Activated CD4-positive, alpha-beta T cell treated with anti-CD3 and anti-CD28 coated beads, Interleukin-2, Interleukin-6, amounts not matched to agents 100 ng/mL and 50 ng/mL, durations not matched to agents 16 hours and 8 hours (primary cell): Measurements from ENCODE around the gene NUDT6.
A peak's percentile ranks its signal among the peaks of the same experiment; 100 is the strongest.

Experiments
- DNase-seq: peaks from one replicate; pipeline ENCODE4 v3.0.0-alpha.2; 2020

The NUDT6 gene, protein sequence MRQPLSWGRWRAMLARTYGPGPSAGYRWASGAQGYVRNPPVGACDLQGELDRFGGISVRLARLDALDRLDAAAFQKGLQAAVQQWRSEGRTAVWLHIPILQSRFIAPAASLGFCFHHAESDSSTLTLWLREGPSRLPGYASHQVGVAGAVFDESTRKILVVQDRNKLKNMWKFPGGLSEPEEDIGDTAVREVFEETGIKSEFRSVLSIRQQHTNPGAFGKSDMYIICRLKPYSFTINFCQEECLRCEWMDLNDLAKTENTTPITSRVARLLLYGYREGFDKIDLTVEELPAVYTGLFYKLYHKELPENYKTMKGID

DNA sequence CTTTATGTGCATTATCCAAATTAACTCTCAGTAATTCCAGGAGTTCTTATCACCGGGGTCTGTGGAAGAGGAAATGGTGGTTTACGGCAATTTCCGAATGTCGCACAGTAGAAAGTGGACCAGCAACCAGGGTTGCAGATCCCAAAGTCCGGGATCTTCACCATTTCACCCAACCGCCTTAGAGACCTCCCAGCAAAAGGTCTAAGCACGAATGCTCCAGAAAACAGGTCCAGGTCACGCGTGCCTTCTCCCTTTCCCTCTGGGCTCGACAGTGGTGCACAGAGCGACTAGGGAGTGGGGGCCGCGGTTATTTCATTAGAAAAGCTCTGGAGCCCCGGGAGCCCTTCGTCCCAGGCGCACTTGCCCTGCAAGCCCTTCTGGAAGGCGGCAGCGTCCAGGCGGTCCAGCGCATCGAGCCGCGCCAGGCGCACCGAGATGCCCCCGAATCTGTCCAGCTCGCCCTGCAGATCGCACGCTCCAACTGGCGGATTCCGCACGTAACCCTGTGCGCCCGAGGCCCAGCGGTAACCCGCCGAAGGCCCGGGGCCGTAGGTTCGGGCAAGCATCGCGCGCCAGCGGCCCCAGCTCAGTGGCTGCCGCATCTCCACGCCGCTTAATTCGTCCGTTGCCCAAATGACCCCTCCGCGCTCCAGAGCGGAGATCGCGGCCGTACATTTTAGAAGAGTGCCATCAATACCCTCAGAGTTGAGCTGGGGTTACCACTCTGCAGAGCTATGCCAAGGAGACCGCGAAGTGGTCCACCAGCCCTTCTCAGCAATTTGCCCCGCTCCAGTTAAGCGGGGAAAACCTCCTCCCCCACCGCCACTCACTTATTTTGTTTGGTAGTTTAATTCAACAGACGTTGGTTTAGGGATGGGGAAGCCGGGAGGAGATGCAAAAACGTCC is at the start of gene NUDT6:
Gene NUDT6, minus strand, starts transcription at position 627 of the 906 bp plus-strand sequence. Its CDS starts 25 bp downstream, at position 602.
- peak; percentile 71 for DNase-seq

DNA sequence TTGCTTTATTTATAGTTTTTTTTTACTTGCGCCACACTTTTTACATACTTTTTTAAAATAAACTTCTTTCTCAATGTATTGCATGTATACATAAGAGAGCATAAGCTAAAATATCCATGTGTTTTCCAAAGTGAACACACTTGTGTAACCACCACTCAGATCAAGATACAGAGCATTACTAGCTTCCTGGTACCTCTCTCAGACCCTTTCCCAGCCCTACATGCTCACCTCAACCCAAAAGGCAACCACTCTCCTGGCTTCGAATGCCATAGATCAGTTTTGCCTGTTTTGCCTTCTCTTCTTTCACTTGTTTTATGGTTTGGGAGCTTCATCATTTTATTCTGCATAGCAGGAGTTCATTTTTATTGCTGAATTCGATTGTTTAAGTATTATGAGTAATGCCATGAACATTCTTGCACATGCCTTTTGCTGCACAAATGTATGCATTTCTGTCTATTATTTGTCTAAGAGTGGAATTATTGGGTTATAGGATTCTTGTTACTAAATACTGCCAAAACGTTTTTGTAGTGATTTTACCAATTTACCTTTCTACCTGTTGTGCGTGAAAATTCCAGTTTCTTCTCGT is 45.9 kb upstream of the NUDT6 start:
- no peak for DNase-seq

DNA sequence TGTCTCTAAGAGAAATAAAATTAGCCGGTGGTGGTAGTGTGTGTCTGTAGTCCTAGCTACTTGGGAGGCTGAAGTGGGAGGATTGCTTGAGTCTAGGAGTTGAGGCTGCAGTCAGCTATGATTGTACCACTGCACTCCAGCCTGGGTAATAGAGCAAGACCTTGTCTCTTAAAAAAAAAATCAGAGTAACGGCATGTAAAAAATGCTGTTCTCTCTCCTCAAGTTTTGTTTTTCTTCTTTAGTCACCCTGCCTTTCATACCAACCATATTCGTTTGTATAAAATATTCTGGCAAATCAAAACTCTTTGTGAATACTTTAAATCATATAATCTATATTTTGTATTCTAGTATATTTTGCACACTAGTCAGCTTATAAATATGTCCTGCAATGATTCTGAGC is 44.8 kb upstream of the NUDT6 start:
- DNase-seq: no peak

DNA sequence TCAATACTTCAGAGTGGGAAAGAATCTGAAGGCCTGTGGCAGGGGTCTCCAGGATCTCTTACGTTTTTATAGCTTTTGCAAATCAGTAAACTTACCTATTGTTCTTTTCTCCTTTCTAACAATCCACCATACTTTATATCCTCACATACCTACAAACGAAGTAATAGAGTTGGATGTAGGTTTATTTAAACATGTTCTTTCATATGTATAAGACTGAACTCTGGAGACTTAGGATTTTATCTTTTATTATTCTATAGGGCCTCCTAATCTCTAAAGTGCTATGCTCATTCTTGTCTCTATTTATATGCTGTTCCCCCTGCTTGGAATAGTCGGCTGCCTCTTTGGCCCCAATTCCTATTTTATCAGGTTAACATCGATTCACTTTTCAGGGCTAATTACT is 43.8 kb upstream of the NUDT6 start:
- no peak for DNase-seq

DNA sequence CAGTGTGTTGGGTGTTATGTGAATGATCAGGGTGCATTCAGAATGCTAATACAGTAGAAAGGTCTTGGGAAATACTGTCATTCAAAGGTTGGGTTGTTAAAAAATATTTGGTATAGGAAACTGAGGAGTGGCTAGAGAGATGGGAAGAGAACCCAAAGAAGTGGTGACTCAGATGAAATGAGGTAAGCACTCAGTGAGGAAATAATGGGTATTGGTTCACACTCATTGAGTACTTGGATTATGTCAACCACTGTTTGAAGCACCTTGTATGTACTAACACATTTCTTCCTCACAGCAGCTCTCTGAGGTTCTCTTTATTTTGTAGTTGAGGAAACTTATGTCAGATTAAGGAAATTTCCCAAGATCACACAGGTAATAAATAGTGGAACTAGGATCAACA is 40.8 kb upstream of the NUDT6 start:
- DNase-seq: peak; percentile 15

DNA sequence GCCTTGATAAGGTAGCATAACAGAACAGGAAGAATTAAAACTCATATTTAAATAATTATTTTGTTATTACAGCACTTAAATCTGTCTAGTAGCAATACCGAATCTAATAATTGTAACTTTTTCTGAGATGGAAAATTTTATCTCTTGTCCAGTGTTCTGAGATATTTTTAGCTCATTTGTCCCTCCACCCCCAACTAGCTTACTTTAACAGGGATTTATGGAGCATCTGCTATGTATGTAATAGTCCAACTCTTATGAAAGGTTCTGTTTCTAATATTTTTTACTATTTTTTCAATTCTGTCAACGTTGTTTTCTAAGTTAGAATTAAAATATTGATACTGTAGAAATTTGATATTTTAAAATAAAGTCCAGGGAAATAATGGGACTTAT is 38.2 kb upstream of the NUDT6 start:
- DNase-seq: no peak

DNA sequence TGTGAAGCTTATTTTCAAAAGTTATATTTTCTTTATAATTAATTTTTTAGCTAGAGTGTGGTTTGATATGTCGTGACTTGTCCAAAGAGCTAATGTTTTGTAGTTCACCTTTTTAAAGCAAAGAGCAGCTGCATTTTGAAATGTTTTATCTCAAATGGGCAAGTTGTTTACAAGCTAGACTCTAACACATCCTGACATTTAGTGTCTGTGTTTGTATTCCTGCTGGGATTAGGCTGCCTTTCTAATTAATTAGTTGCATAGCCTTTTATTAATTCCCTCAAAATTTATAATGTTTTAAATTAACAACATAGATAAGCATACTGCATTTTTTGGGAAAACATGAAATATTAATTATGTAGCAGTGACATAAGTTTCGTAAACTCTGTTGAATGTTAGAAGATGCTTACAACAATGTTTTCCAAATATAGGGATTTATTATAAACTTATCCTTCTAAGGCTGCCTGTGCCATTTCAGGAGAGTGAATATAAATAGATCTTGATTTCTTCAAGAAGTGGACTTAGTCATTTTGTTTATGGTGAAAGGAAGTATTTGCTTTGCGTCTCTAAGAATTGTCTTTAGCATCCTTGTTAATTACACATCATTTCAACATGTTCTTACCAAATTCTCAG is 37.7 kb upstream of the NUDT6 start:
- no peak for DNase-seq

DNA sequence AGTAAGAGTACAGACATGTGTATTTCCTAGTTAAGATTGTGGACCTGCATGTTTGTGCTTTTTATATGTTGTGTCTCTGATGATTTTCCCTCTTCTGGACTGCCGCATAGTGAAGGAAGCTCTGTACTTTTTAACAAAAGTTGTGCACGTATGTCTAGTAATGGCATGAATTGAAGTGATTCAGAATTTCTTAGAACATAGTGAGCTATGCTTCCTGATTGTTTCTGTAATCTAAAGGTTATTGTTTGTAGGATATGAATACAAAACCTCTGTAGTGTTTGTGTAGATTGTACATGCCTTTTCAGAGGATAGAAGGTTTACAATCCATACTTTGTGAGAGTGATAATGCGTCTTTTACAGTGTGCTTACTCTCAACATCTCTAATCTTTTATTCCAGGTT is 37.0 kb upstream of the NUDT6 start:
- no peak for DNase-seq

DNA sequence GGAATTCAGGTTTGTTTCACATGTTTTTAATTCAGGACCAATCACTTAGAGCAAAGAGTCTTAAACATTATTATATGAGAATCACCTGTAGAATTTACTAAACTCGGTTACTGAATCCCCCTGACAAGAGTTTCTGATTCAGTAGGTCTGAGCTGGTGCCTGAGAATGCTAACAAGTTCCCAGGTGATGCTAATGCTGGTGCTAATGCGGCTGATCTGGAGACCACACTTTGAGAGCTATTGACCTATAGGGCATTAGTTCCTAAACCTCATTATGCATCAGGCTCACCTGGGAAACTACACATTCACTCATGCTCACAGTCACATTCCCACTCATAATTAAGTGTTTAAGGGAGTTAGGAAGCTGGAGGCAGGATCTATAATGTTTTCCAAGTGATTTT is 36.1 kb upstream of the NUDT6 start:
- no peak for DNase-seq

DNA sequence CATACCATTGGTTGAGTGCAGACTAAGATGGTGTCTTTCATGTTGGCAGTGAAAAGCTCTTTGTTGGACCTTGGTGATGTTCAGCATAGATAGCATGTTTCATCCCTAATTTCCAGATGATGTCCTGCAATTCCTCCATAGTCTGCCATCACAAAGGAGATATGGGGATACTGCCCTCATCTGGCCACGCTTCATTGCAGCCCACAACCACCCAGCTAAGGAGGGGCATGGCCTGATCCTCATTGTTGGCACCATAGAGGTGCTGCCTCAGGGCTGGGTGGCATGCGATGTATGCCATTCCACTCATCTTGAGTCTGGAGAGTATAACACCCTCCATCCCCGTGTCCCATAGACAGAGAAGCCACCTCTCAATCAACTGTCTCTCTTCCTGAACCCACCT is 31.5 kb upstream of the NUDT6 start:
- no peak for DNase-seq

DNA sequence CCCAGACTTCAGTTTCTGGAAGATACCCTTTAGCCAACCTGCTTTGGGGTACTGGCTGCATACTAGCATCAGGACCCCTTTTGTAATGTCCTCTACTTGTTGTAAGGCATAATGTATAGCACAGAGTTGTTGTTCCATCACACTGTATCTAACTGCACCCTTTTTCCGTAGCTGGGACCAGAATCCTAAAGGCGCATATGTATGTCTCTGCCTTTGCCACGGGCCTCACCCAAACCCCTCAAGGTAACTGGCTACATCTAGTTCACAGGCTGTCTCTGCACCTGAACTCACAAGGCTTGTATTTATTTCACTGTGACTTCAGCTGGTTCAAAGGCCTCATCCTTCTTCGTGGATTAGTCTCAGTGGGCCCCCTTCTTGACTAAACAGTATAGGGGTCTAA is 29.6 kb upstream of the NUDT6 start:
- DNase-seq: no peak

DNA sequence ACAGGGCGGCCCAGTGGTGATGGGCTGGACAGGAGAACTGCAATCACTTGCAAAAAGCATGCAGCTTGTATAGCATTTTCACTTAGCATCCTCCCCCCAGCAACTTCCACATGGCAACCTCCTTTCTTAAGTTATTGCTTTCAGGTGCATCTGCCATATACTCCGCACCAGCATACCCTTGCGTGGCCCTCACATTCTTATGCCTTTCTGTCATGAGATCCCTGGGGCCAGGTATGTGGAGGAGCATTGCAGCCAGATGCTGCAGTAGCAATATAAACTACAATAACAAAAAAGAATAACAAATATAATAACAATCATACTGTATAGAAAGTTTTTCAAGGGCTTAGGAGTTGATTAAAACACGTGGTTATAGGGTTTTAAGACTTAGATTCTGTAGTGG is 26.3 kb upstream of the NUDT6 start:
- DNase-seq: no peak

DNA sequence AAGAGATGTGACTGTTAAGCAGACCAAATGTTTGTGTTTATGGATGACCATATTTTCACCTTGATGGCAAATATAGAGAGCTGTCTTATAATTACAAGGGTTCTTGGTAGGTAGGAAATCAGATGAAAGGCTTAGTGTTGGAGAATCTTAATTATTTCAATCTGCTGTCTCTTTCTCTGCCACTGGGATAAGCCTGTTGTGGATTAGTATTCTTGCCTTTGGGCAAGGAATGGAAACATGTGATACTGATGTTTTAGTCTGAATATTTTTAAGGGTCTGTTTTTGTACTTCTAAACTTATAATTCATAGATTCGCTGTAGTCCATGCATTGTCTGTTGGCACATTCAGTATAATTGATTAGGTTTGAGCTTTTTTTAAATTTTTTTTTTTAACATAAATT is 23.7 kb upstream of the NUDT6 start:
- DNase-seq: no peak

DNA sequence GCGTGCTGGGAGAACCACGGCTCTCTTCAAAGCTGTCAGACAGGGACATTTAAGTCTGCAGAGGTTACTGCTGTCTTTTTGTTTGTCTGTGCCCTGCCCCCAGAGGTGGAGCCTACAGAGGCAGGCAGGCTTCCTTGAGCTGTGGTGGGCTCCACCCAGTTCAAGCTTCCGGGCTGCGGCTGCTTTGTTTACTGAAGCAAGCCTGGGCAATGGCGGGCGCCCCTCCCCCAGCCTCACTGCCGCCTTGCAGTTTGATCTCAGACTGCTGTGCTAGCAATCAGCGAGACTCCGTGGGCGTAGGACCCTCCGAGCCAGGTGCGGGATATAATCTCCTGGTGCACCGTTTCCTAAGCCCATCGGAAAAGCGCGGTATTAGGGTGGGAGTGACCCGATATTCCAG is 22.7 kb upstream of the NUDT6 start:
- peak; percentile 17 for DNase-seq

DNA sequence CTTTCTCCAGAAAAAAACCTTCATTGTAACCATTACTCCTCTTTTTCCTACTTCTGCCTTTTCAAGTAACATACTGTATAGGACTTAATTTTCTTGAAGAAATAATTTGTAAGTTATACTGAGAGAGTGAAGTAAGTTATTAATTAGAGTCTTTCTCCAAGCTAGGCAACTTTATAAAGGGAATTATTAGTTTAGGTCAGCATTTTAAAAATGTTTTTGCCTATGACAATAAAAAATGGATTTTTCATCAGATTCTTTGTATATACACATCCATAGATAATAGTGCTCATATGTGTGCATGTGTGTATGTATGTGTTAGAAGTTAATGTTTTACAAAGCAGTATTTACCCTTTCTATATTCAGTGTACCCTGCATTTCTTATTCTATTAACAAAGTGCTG is 10.4 kb upstream of the NUDT6 start:
- no peak for DNase-seq

DNA sequence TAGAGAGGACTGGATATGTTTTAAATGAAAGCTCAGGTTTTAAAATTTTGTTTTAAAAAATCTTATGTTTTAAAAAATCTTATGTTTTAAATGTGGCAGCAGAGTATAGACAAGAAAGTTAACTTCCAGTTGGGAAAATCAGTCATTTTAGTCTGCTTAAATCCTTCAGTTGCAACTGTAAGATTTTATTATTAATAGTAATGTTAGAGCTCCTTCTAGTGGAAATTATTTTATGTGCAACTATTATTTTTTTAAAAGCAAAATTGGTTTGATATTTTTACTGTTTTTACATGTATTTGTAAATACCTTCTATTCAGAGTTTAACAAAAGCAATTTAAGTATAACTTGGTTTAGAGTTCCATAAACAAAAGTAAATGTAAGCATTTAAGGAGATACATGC is 8.5 kb upstream of the NUDT6 start:
- DNase-seq: no peak

DNA sequence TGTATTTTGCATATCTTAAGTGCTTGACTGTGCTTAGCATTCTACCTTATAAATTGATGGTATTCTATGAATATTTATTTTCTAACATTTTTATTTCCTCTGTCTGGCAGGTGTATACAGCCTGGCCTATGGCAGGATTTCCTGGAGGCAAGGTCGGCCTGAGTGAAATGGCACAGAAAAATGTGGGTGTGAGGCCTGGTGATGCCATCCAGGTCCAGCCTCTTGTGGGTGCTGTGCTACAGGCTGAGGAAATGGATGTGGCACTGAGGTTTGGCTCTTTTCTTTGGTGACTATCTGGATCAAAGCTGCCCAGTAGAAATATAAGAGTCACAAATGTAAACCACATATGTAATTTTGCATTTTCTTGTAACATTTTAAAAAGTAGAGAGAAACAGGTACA is 6.5 kb upstream of the NUDT6 start:
- peak; percentile 25 for DNase-seq

DNA sequence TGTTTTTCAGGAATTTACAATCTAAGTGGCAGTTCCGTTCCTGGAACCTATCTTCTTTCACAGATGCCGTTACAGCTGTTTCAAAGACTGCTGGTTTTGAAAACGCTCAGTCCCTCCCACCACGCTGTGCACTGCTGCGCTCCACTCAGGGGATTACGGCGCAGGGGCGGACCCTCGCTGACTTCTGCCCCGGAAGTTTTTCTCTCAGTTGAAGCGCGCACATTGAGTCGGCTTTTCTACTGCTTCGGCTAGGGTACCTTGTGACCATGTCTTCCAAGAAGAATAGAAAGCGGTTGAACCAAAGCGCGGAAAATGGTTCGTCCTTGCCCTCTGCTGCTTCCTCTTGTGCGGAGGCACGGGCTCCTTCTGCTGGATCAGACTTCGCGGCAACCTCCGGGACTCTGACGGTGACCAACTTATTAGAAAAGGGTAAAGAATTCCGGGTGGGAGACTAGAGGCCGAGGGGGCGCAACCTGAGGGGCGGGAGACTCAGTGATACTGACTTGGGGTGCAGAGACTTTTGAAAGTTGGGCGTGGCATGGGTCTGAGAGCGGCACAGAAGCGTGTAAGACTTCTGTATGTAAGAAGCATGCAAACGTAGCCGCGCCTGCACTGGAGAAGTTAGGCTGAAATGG is 597 bp upstream of the NUDT6 start:
- DNase-seq: peak; percentile 94

DNA sequence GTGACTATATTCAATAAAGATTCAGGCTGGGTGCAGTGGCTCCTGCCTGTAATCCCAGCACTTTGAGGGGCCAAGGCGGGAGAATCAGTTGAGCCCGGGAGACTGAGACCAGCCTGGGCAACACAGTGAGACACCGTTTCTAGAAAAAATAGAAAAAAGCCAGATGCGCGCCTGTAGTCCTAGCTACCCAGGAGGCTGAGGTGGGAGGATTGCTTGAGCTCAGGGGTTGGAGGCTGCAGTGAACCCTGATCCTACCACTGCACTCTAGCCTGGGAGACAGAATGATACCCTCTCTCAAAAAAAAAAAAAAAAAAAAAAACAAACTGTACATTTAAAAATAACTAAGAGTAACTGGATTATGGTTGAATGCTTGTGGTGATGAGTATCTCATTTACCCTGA is 1.1 kb downstream of the NUDT6 start:
- no peak for DNase-seq

DNA sequence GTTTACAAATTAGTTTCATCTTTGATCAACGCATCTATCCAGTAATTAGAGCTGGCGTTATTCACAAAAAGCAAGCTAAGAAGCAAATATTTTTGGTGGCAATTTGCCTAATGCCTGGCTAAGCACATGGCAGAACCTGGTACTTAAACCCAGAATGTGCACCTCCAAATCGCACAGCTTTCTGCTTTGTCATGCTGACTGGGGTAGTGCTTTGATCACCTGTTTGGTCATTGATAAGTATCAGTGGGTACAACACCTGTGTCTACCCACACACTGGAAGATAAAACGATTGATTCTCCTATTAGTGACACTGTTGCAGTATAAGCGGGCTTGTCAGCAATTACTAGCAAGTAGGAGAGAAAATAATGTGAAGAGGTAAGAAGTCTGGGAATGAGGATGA is 1.9 kb downstream of the NUDT6 start:
- no peak for DNase-seq

DNA sequence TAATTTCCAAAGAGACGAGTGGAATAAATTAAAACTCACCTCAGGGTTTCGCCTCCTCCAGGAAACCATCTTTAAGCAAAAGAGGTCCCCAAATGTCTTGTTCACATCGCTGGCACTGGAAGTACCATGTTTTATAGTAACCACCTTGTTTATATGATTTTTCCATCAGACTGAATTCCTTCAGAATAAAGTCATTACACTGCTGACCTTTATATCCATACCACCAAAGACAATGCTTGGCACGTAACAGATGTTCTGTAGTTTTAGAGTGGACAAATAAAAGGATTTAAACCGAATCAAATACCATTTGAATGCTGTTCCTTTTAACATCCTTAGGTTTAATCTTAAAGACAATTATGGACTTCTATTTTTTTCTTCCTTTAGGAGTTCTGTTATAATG is 4.7 kb downstream of the NUDT6 start:
- no peak for DNase-seq

DNA sequence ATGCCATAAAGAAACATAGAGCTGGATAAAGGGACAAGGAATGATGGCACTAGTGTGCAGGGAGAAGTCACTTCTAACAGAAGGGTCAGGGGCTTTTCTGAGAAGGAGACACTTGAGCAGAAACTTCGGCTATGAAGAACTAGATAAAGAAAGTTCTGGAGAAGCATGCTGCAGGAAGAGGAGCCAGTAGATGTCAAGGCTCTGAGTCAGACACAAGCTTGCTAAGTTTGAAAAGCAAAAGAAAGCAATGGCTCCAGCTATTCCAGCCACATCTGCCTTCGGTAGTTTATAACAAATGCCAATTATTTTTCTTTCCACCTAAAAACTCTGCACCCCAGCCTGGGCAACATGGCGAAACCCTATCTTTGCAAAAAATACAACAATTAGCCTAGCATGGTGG is 7.5 kb downstream of the NUDT6 start:
- no peak for DNase-seq

DNA sequence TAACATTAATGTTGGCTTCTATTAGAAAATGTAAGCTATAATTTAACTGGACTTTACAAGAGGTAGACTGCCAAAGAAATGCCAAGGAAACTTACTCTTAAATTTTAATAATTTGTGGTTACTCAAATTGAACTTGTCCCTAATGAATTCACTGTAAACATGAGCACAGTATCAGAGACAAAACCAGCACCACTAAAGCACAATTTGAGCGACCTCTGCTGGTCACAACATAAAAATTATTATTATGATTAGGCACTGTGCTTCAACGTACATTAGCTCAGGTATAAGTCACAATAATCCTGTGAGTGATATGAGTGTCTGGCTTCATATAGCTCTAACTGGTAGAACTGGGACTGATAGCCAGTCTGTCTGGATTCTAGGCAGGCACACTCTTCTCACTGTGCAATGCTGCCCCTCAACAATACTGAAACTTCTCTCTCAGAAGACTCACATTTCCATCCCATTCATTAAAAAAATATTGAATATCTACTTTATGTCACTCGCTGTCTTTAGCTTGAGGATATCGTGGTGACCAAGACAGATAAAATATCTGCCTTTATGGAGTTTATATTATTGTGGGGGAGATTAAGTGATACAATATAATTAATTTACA is 8.0 kb downstream of the NUDT6 start:
- DNase-seq: peak; percentile 56
